Spleen (tissue), 11 donors: Measurements from ENCODE around the gene SEMA5A. TPM values are rescaled to one million over a fixed set of nuclear protein-coding genes. Genes with fewer than 3 reads are reported as not detected.

Experiments used
- DNase-seq: peaks from one replicate; pipeline ENCODE4 v3.0.0-alpha.2; 2020
- H3K27ac ChIP-seq, 8 donors: fragments of 200-600 bp; sonication (generic) in 7 of 8; 1 replicate in 4 of 8; 2 replicates in 4 of 8; pipeline versions ENCODE4 v1.5.0 to v1.8.0; 2016 to 2021; ENCODE audit warnings: inconsistent platforms in 4 of 8, mild to moderate bottlenecking in 4 of 8, moderate library complexity in 1 of 8
- H3K27me3 ChIP-seq, 7 donors: fragments of 200-600 bp; sonication (generic) in 6 of 7; replicated peaks in 1 of 7; 1 replicate in 4 of 7; 2 replicates in 3 of 7; pipeline versions ENCODE4 v1.5.0 to v1.8.0; 2016 to 2021; ENCODE audit warnings: inconsistent platforms in 3 of 7, mild to moderate bottlenecking in 1 of 7
- H3K36me3 ChIP-seq, 6 donors: fragments of 200-600 bp; sonication (generic) in 5 of 6; 1 replicate in 4 of 6; 2 replicates in 2 of 6; pipeline versions ENCODE4 v1.5.0 to v1.8.0; 2016 to 2021; ENCODE audit warnings: inconsistent platforms in 2 of 6
- H3K4me1 ChIP-seq, 6 donors: fragments of 200-600 bp; sonication (generic) in 5 of 6; 1 replicate in 3 of 6; 2 replicates in 3 of 6; pipeline versions ENCODE4 v1.5.0 to v1.8.0; 2016 to 2021; ENCODE audit warnings: inconsistent platforms in 3 of 6
- H3K4me3 ChIP-seq, 8 donors: fragments of 200-600 bp; sonication (generic) in 7 of 8; 1 replicate in 4 of 8; 2 replicates in 4 of 8; pipeline versions ENCODE4 v1.5.0 to v1.8.0; 2016 to 2021; ENCODE audit warnings: inconsistent platforms in 4 of 8, mild to moderate bottlenecking in 4 of 8, moderate library complexity in 2 of 8
- H3K9me3 ChIP-seq, 8 donors: fragments of 200-600 bp; sonication (generic) in 7 of 8; 1 replicate in 4 of 8; 2 replicates in 4 of 8; pipeline versions ENCODE4 v1.5.0 to v1.8.0; 2016 to 2021; ENCODE audit warnings: inconsistent platforms in 4 of 8
- POLR2A ChIP-seq, 3 donors: fragments of 450-650 bp; IDR thresholded peaks; one replicate each; pipeline ENCODE4 v1.5.1; 2017; ENCODE audit warnings: antibody characterized with exemption in 3 of 3, mild to moderate bottlenecking in 1 of 3
- POLR2AphosphoS5 ChIP-seq, 3 donors: sonication (generic); formaldehyde crosslinking; IDR thresholded peaks; one replicate each; pipeline ENCODE4 v1.5.1; 2017; ENCODE audit warnings: antibody characterized with exemption in 3 of 3
- WGBS, 5 donors: extraction: QIAGEN DNeasy Blood & Tissue Kit in 3 of 5; methylation state at CpG; one replicate each; pipeline versions ENCODE4 v1.1.5 to v1.1.7; 2013 to 2018; 5-methylcytosine and 5-hydroxymethylcytosine counted together
- intact Hi-C: fragments of 100-400 bp; cut with DNase I; formaldehyde crosslinking; loops from one replicate; pipeline ENCODE4 v1.15.0; 2023; ENCODE audit warnings: low total_unique reads
- polyA plus RNA-seq, 3 donors: library from polyadenylated mRNA; stranded (reverse); fragments of 200-250 nt; gene quantifications; one replicate each; pipeline ENCODE4 v1.2.1, GENCODE V29; 2013
- total RNA-seq, 7 donors: library from RNA; depleted of rRNA in 3 of 7; stranded (reverse); fragments of >200 nt in 3 of 7; fragmentation: NEBNext Ultra II Directional in 4 of 7; extraction: Animal tissue kit (Norgen Biotek cat#: 25700) in 4 of 7; gene quantifications; one replicate each; pipeline versions ENCODE4 v1.1.0 to v1.2.1, GENCODE V29; 2016 to 2021
- TF ChIP-seq, protein P1 (sequence below), 11 experiments: fragments of 200-600 bp in 7 of 11; fragments of 450-650 bp in 4 of 11; sonication (generic) in 4 of 11; IDR thresholded peaks in 8 of 11; conservative IDR thresholded peaks in 3 of 11; 1 replicate in 7 of 11; 2 replicates in 4 of 11; pipeline versions ENCODE4 v1.4.0 to v1.8.0; 2016 to 2021; ENCODE audit warnings: antibody characterized with exemption in 11 of 11, inconsistent platforms in 4 of 11, mild to moderate bottlenecking in 1 of 11
- donor health status: healthy with polysubstance abuse.
- donor health status: DM: no; HTN: no; CAD: no; lungs with moderate emphysema.
- donor health status: DM: no; HTN: no; CAD: no.
- donor health status: Bipolar disorder and iron deficiency.
- donor health status: healthy.
- donor health status: DM: no; HTN: no; CAD: no.
- donor health status: DM: yes; HTN: yes; CAD: no.

SEMA5A gene
- total and polyA plus RNA-seq, 10 donors = 1.4 to 30.9 (median 13.1) TPM

DNA sequence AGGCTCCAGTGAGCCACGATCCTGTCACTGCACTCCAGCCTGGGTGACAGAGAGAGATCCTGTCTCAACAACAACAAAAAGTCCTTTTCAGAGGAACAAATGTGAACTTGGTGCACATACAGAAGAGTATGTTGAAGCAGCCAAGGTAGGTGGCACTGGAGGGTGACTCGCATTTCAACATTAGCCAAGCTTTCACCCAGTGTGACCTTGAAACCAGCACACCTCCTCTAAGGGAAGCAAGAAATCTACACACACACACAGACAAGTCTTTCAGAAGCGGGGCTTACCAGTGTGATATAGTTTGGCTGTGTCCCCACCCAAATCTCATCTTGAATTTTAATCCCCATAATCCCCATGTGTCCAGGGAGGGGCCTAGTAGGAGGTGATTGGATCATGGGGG, 225.2 kb downstream of the SEMA5A start:
- peaks cover 0 to 5% (median 0%) of the 10 kb centered on the region in 8 donors for H3K9me3 ChIP-seq
- no peak overlapping the region for H3K27ac ChIP-seq
- H3K27me3 ChIP-seq = no peaks in the 10 kb centered on the region
- DNase-seq = no peak
- H3K36me3 ChIP-seq = no peaks in the 10 kb centered on the region
- 76 to 84% (median 79%) methylated on average over 3 of the region's 3 CpGs for WGBS, 5 donors
- intact Hi-C loops = no loop called here
- H3K4me3 ChIP-seq = no peak overlapping the region
- no peaks in the 10 kb centered on the region for H3K4me1 ChIP-seq
- no peak for TF ChIP-seq POLR2AphosphoS5 (IDR thresholded peaks at IDR 0.05)
- TF ChIP-seq, protein P1, sequence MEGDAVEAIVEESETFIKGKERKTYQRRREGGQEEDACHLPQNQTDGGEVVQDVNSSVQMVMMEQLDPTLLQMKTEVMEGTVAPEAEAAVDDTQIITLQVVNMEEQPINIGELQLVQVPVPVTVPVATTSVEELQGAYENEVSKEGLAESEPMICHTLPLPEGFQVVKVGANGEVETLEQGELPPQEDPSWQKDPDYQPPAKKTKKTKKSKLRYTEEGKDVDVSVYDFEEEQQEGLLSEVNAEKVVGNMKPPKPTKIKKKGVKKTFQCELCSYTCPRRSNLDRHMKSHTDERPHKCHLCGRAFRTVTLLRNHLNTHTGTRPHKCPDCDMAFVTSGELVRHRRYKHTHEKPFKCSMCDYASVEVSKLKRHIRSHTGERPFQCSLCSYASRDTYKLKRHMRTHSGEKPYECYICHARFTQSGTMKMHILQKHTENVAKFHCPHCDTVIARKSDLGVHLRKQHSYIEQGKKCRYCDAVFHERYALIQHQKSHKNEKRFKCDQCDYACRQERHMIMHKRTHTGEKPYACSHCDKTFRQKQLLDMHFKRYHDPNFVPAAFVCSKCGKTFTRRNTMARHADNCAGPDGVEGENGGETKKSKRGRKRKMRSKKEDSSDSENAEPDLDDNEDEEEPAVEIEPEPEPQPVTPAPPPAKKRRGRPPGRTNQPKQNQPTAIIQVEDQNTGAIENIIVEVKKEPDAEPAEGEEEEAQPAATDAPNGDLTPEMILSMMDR (IDR thresholded peaks at IDR 0.05 in 8 of 11, conservative IDR thresholded peaks at IDR 0.05 in 3 of 11) = no peak
- TF ChIP-seq POLR2A (IDR thresholded peaks at IDR 0.05) = no peak

DNA sequence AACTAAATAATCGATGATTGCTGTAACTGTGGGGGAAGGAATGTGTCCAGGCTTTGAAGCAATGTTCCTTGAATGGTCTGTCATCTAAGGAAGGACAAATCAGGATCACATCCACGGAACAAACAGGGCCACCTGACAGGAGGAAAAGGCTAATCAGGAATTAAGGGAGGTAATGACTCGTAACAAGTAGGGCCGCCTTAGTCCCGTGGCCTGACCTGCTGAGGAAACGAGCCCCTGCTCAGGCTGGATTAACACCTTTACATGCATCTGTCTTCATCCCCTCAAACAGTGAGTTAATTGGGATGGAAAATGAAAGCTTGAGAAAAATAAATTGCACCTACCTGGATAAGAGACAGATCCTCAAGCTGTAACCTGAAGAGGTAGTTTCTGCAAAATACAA, 227.8 kb downstream of the SEMA5A start:
- 72 to 79% (median 73%) methylated on average over 6 of the region's 6 CpGs for WGBS, 5 donors
- intact Hi-C loops = no loop called here
- H3K4me1 ChIP-seq = no peaks in the 10 kb centered on the region
- H3K9me3 ChIP-seq = peaks cover 0 to 5% (median 0%) of the 10 kb centered on the region in 8 donors
- H3K27me3 ChIP-seq = no peaks in the 10 kb centered on the region
- H3K36me3 ChIP-seq = no peaks in the 10 kb centered on the region
- no peak for DNase-seq
- TF ChIP-seq, protein P1 (IDR thresholded peaks at IDR 0.05 in 8 of 11, conservative IDR thresholded peaks at IDR 0.05 in 3 of 11) = no peak
- TF ChIP-seq POLR2A (IDR thresholded peaks at IDR 0.05) = no peak
- no peak for TF ChIP-seq POLR2AphosphoS5 (IDR thresholded peaks at IDR 0.05)
- H3K27ac ChIP-seq = no peak overlapping the region
- no peak overlapping the region for H3K4me3 ChIP-seq

DNA sequence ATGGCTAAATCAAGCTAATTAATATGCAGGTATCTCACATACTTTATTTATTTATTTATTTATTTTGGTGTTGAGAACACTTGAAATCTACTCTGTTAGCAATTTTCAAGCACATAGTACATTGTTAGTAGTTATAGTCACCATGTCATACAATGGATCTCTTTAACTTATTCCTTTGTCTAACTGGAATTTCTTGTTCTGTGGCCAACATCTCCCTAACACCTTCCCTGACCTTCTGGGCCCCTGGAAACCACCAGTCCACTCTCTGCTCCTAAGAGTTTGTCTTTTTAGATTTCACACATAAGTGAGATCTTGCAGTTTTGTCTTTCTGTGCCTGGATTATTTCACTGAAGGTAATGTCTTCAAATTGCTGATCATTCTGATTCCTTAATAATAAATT, 229.1 kb downstream of the SEMA5A start:
- TF ChIP-seq POLR2A (IDR thresholded peaks at IDR 0.05) (no peak), POLR2AphosphoS5 (IDR thresholded peaks at IDR 0.05) (no peak)
- TF ChIP-seq, protein P1 (IDR thresholded peaks at IDR 0.05 in 8 of 11, conservative IDR thresholded peaks at IDR 0.05 in 3 of 11) = no peak
- intact Hi-C loops = no loop called here
- H3K27ac ChIP-seq = no peak overlapping the region
- no peaks in the 10 kb centered on the region for H3K36me3 ChIP-seq
- no peaks in the 10 kb centered on the region for H3K27me3 ChIP-seq
- peaks cover 0 to 5% (median 0%) of the 10 kb centered on the region in 8 donors for H3K9me3 ChIP-seq
- DNase-seq = no peak
- no peaks in the 10 kb centered on the region for H3K4me1 ChIP-seq
- no peak overlapping the region for H3K4me3 ChIP-seq

DNA sequence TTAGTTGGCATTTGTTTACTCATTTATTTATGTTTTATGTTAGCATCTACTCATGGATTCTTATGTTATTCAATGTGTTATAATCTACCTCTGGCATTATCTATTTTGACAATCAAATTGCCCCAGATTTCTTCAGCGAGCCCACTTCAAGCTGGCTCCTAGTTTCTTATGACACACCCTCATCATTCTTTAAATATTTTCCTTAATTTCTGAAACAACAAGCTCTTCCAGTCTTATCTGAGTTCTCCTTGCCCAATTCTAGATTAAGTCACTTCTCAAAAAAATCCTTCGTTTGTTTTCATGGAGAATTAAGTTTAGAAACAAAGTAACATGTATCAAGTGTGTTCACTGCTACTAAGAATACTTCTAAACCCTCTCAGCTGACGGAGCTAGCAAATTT, 229.8 kb downstream of the SEMA5A start:
- WGBS, 5 donors = 65 to 80% (median 77%) methylated on average over 3 of the region's 3 CpGs
- TF ChIP-seq, protein P1 (IDR thresholded peaks at IDR 0.05 in 8 of 11, conservative IDR thresholded peaks at IDR 0.05 in 3 of 11) = no peak
- no peak for TF ChIP-seq POLR2A (IDR thresholded peaks at IDR 0.05)
- no peak for TF ChIP-seq POLR2AphosphoS5 (IDR thresholded peaks at IDR 0.05)
- no peak overlapping the region for H3K27ac ChIP-seq
- H3K36me3 ChIP-seq = no peaks in the 10 kb centered on the region
- peaks cover 0 to 7% (median 0%) of the 10 kb centered on the region in 8 donors for H3K9me3 ChIP-seq
- no peak overlapping the region for H3K4me3 ChIP-seq
- H3K4me1 ChIP-seq = no peaks in the 10 kb centered on the region
- intact Hi-C loops = no loop called here
- no peaks in the 10 kb centered on the region for H3K27me3 ChIP-seq
- DNase-seq = no peak
